IMR-90 (cell line): ENCODE measurements around the gene RAC2. TPM values are rescaled to one million over a fixed set of nuclear protein-coding genes. Genes with fewer than 3 reads are reported as not detected.

ENCODE experiments used
- ATAC-seq: fragments of 200-7000 bp; cut with Tn5 transposase; 2 replicates; pipeline ENCODE4 v1.9.1; 2020; ENCODE audit warnings: low read depth, mild to moderate bottlenecking, moderate library complexity
- BruUV-seq: library from RNA; stranded (reverse); fragments of 400-500 nt; replicated peaks from 2 replicates; lab custom pipeline; 2021; lab: Mats Ljungman, UMichigan
- CTCF ChIA-PET: fragments of 300-600 bp; formaldehyde crosslinking; extraction: SDS; loops from one replicate; lab custom pipeline; 2021; ENCODE audit warnings: antibody characterized with exemption; lab: Yijun Ruan, JAX
- POLR2A ChIA-PET: fragments of 300-600 bp; sonication (Branson Sonifier 250); formaldehyde crosslinking; loops from one replicate; lab custom pipeline; 2022; ENCODE audit warnings: antibody characterized with exemption; ENCODE audit not compliant: unreplicated experiment; lab: Charles Lee
- DNase-seq: peaks from one replicate; pipeline ENCODE4 v3.0.0; 2013
- H2AFZ ChIP-seq: replicated peaks from 2 replicates; pipeline ENCODE3; 2013; ENCODE audit warnings: low read length, mild to moderate bottlenecking; ENCODE audit not compliant: poor library complexity
- H2AK5ac ChIP-seq: 2 replicates; pipeline ENCODE4 v1.6.1; 2013; ENCODE audit warnings: low read depth, low read length, inconsistent platforms
- H2AK9ac ChIP-seq: replicated peaks from 2 replicates; pipeline ENCODE3; 2013; ENCODE audit warnings: mild to moderate bottlenecking, low read depth, low read length, moderate library complexity; ENCODE audit not compliant: poor library complexity
- H2BK120ac ChIP-seq: 2 replicates; pipeline ENCODE4 v1.6.1; 2013; ENCODE audit warnings: low read depth, low read length, inconsistent platforms
- H2BK15ac ChIP-seq: 3 replicates; pipeline ENCODE4 v1.6.1; 2013; ENCODE audit warnings: low read depth, low read length, inconsistent platforms
- H2BK20ac ChIP-seq: 2 replicates; pipeline ENCODE4 v1.6.1; 2013; ENCODE audit warnings: low read depth, mild to moderate bottlenecking, inconsistent platforms, low read length, moderate library complexity
- H2BK5ac ChIP-seq: 2 replicates; pipeline ENCODE4 v1.6.1; 2013; ENCODE audit warnings: mild to moderate bottlenecking, low read depth, low read length, inconsistent platforms; ENCODE audit not compliant: poor library complexity, severe bottlenecking
- H3K14ac ChIP-seq: replicated peaks from 2 replicates; pipeline ENCODE4 v1.6.1; 2013; ENCODE audit warnings: low read depth, low read length, inconsistent platforms
- H3K18ac ChIP-seq: 2 replicates; pipeline ENCODE4 v1.6.1; 2013; ENCODE audit warnings: low read depth, low read length, control low read depth
- H3K23ac ChIP-seq: 2 replicates; pipeline ENCODE4 v1.6.1; 2013; ENCODE audit warnings: low read depth, low read length, inconsistent platforms
- H3K27ac ChIP-seq: 2 replicates; pipeline ENCODE4 v1.5.1; 2013; ENCODE audit warnings: mild to moderate bottlenecking, control low read depth, low read length; ENCODE audit not compliant: insufficient read depth
- H3K27me3 ChIP-seq: 2 replicates; pipeline ENCODE4 v1.6.1; 2013; ENCODE audit warnings: low read length; ENCODE audit not compliant: control insufficient read depth, insufficient read depth
- H3K36me3 ChIP-seq: 2 replicates; pipeline ENCODE4 v1.6.1; 2013; ENCODE audit warnings: low read length, mixed read lengths; ENCODE audit not compliant: control insufficient read depth, insufficient read depth
- H3K4ac ChIP-seq: 2 replicates; pipeline ENCODE4 v1.6.1; 2013; ENCODE audit warnings: low read depth, low read length, inconsistent platforms
- H3K4me1 ChIP-seq: 2 replicates; pipeline ENCODE4 v1.6.1; 2013; ENCODE audit warnings: low read length, mixed read lengths; ENCODE audit not compliant: control insufficient read depth, insufficient read depth
- H3K4me2 ChIP-seq: 2 replicates; pipeline ENCODE4 v1.6.1; 2013; ENCODE audit warnings: low read depth, mild to moderate bottlenecking, control low read depth, low read length, moderate library complexity
- H3K4me3 ChIP-seq: 2 replicates; pipeline ENCODE4 v1.5.1; 2013; ENCODE audit warnings: low read depth, mild to moderate bottlenecking, control low read depth, low read length, moderate library complexity; ENCODE audit not compliant: insufficient read depth
- H3K56ac ChIP-seq: 2 replicates; pipeline ENCODE4 v1.6.1; 2013; ENCODE audit warnings: low read length, inconsistent platforms; ENCODE audit not compliant: insufficient read depth; ENCODE audit errors: extremely low read depth
- H3K79me1 ChIP-seq, 2 experiments: 2 replicates each; pipeline ENCODE4 v1.6.1; 2013; ENCODE audit warnings: low read length in 2 of 2, inconsistent platforms in 1 of 2, low read depth in 1 of 2
- H3K9ac ChIP-seq: 2 replicates; pipeline ENCODE4 v1.6.1; 2013; ENCODE audit warnings: low read depth, low read length, control low read depth
- H3K9me1 ChIP-seq: 2 replicates; pipeline ENCODE4 v1.6.1; 2013; ENCODE audit warnings: low read length, inconsistent platforms; ENCODE audit not compliant: insufficient read depth
- H3K9me3 ChIP-seq: 2 replicates; pipeline ENCODE4 v1.6.1; 2013; ENCODE audit warnings: low read length; ENCODE audit not compliant: control insufficient read depth, insufficient read depth
- H4K20me1 ChIP-seq: 2 replicates; pipeline ENCODE4 v1.6.1; 2013; ENCODE audit warnings: low read length, inconsistent platforms; ENCODE audit not compliant: insufficient read depth
- H4K5ac ChIP-seq: 2 replicates; pipeline ENCODE4 v1.6.1; 2013; ENCODE audit warnings: mild to moderate bottlenecking, low read depth, low read length, control low read depth
- H4K8ac ChIP-seq, 2 experiments: 2 replicates each; pipeline ENCODE4 v1.6.1; 2013; ENCODE audit warnings: low read depth in 2 of 2, low read length in 2 of 2, control low read depth in 1 of 2, inconsistent platforms in 1 of 2
- H4K91ac ChIP-seq: 2 replicates; pipeline ENCODE4 v1.6.1; 2013; ENCODE audit warnings: low read depth, low read length, inconsistent platforms; ENCODE audit not compliant: insufficient read depth
- BHLHE40 ChIP-seq: fragments of 150-350 bp; IDR thresholded peaks from 2 replicates; pipeline ENCODE4 v1.6.1; 2016; ENCODE audit warnings: mild to moderate bottlenecking, low read depth, low read length
- CEBPB ChIP-seq: IDR thresholded peaks from 2 replicates; pipeline ENCODE4 v1.6.1; 2012; ENCODE audit warnings: low read depth, low read length, improper control_type of control experiment
- FOS ChIP-seq: fragments of 150-350 bp; IDR thresholded peaks from 2 replicates; pipeline ENCODE4 v1.6.1; 2016; ENCODE audit warnings: low read depth, low read length
- MAFK ChIP-seq: IDR thresholded peaks from 2 replicates; pipeline ENCODE4 v1.6.1; 2012; ENCODE audit warnings: low read depth, low read length, improper control_type of control experiment
- MAZ ChIP-seq: IDR thresholded peaks from 2 replicates; pipeline ENCODE4 v1.6.1; 2012; ENCODE audit warnings: low read depth, mild to moderate bottlenecking, low read length, improper control_type of control experiment, moderate library complexity, borderline replicate concordance
- MXI1 ChIP-seq: IDR thresholded peaks from 2 replicates; pipeline ENCODE4 v1.6.1; 2012; ENCODE audit warnings: low read depth, mild to moderate bottlenecking, low read length, moderate library complexity, borderline replicate concordance
- NFE2L2 ChIP-seq: fragments of 150-350 bp; IDR thresholded peaks from 2 replicates; pipeline ENCODE4 v1.6.1; 2016; ENCODE audit warnings: low read depth, mild to moderate bottlenecking, low read length
- POLR2A ChIP-seq: IDR thresholded peaks from 2 replicates; pipeline ENCODE4 v1.6.1; 2012; ENCODE audit warnings: mild to moderate bottlenecking, low read depth, low read length
- WGBS, 2 experiments: methylation state at CpG; one replicate each; pipeline versions ENCODE4 v1.1.5 to v1.1.7; 2013; ENCODE audit warnings: missing lambda C conversion rate in 2 of 2; ENCODE audit not compliant: insufficient read length in 1 of 2; ENCODE audit errors: extremely low coverage in 2 of 2; 5-methylcytosine and 5-hydroxymethylcytosine counted together
- dilution Hi-C: fragments of 300-500 bp; cut with HindIII; formaldehyde crosslinking; loops from one replicate; pipeline ENCODE4 v1.14.3; 2018; ENCODE audit warnings: low sequenced_read_pairs; ENCODE audit not compliant: unreplicated experiment
- in situ Hi-C: fragments of 300-500 bp; cut with MboI; formaldehyde crosslinking; loops from 3 replicates; pipeline ENCODE4 v1.14.3; 2019; ENCODE audit warnings: low sequenced_read_pairs, inconsistent platforms, mixed read lengths
- intact Hi-C: fragments of 100-400 bp; cut with micrococcal nuclease; formaldehyde crosslinking; loops from 2 replicates; pipeline ENCODE4 v1.10.0; 2022
- polyA plus RNA-seq, 3 experiments: library from polyadenylated mRNA; depleted of rRNA; stranded (reverse); fragments of >200 nt; gene quantifications; 2 replicates each; pipeline ENCODE4 v1.2.3, GENCODE V29; 2012; ENCODE audit warnings: low replicate concordance in 1 of 3
- total RNA-seq: library from RNA; depleted of rRNA; stranded (reverse); fragments of >200 nt; gene quantifications from 2 replicates; pipeline ENCODE4 v1.2.3, GENCODE V29; 2012
- TF ChIP-seq, protein P1 (sequence below): conservative IDR thresholded peaks from 2 replicates; pipeline ENCODE4 v1.5.1; 2012; ENCODE audit warnings: mild to moderate bottlenecking, low read depth, low read length, improper control_type of control experiment
- TF ChIP-seq, protein P2 (sequence below): fragments of 150-350 bp; IDR thresholded peaks from 2 replicates; pipeline ENCODE4 v1.6.1; 2016; ENCODE audit warnings: low read depth, mild to moderate bottlenecking, low read length, moderate library complexity, borderline replicate concordance
- TF ChIP-seq, protein P3 (sequence below): fragments of 150-350 bp; IDR thresholded peaks from 2 replicates; pipeline ENCODE4 v1.6.1; 2017; ENCODE audit warnings: mild to moderate bottlenecking, antibody characterized with exemption, low read length, low read depth

RAC2 gene
- total and polyA plus RNA-seq, 2 of the 4 experiments (the other 2 are of a cell fraction): 10.0 to 72.3 TPM

DNA sequence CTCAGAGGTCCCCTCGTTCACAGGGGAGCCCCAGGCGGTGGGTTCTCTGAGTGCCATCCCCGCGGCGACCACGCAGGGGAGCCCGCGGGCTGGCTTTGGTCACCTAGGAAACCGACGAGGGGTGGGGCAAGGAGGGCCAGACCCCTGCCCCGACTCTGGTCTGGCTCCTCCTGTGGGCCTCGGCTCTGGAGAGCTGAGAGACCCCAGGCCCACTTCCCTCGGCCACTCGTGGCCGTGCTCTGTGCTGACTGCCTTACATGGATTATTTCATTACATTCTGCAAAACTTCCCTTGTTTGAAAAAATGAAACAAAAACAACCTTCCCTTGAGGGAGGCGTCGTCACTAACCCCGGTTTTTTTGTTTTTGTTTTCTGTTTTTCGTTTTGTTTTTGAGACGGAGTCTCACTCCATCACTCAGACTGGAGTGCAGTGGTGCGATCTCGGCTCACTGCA is 23.1 kb upstream of the RAC2 start (continued):
- TF ChIP-seq, protein P1, sequence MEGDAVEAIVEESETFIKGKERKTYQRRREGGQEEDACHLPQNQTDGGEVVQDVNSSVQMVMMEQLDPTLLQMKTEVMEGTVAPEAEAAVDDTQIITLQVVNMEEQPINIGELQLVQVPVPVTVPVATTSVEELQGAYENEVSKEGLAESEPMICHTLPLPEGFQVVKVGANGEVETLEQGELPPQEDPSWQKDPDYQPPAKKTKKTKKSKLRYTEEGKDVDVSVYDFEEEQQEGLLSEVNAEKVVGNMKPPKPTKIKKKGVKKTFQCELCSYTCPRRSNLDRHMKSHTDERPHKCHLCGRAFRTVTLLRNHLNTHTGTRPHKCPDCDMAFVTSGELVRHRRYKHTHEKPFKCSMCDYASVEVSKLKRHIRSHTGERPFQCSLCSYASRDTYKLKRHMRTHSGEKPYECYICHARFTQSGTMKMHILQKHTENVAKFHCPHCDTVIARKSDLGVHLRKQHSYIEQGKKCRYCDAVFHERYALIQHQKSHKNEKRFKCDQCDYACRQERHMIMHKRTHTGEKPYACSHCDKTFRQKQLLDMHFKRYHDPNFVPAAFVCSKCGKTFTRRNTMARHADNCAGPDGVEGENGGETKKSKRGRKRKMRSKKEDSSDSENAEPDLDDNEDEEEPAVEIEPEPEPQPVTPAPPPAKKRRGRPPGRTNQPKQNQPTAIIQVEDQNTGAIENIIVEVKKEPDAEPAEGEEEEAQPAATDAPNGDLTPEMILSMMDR: peak; percentile 72

DNA sequence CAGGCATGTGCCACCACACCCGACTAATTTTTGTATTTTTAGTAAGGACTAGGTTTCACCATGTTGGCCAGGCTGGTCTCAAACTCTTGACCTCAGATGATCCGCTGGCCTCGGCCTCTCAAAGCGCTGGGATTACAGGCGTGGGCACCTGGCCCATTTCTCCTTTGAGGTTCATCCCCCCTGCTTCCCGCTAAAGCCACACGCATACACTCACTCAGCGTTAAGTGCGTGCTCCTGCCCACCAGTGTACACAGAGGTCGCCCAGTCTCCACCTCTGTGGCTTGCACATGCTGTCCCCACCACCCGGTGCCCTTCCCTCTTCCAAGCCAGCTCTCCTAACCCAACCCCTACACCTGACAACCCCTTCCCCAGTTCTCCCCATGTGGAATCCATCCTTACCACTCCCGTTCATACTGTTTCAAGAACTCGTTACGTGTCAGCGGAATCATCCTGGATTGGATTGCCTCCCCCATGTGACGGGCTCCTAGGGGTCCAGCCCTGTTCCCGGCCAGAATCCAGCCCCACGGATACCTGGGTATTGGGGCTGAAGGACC is 22.6 kb upstream of the RAC2 start:
- ATAC-seq (peak; percentile 25), DNase-seq (no peak)
- Histone ChIP-seq H3K4me1 (peaks cover 5% of the 10 kb centered on the region), H2AK9ac (peak overlapping the region; percentile 62), H2AK5ac (peak overlapping the region; percentile 83), H3K9me1 (no peaks in the 10 kb centered on the region), H2BK120ac (peak overlapping the region; percentile 92), H3K4ac (peak overlapping the region; percentile 82), H4K5ac (peak overlapping the region; percentile 66; the same call in 1 of the 2 replicates), H3K36me3 (no peaks in the 10 kb centered on the region), H4K20me1 (no peaks in the 10 kb centered on the region), H3K27ac (no peak overlapping the region; the same call in 1 of the 2 replicates), H3K79me1 (no peaks in the 10 kb centered on the region), H3K4me3 (no peak overlapping the region), H2BK15ac (peak overlapping the region; percentile 62; the same call in 2 of the 3 replicates), H3K18ac (no peak overlapping the region; the same call in 1 of the 2 replicates), H3K9ac (peak overlapping the region; percentile 43; the same call in 1 of the 2 replicates), H3K9me3 (peaks cover 13% of the 10 kb centered on the region), H4K91ac (peak overlapping the region; percentile 48), H2BK5ac (no peak overlapping the region), H3K4me2 (peak overlapping the region; percentile 61; the same call in 1 of the 2 replicates), H2AFZ (peak overlapping the region; percentile 92), H3K14ac (no peak overlapping the region; the same call in 1 of the 2 replicates), H3K27me3 (peaks cover 5% of the 10 kb centered on the region), H3K23ac (0 out of 2 replicates have a peak overlapping the region, but pooled peaks have one; percentile 33), H4K8ac (peak overlapping the region; percentile 69 to 82; a peak in 2 of 4 replicates), H3K56ac (no peak overlapping the region), H2BK20ac (peak overlapping the region; percentile 91)
- in situ Hi-C loops (no loop called here), intact Hi-C loops (loop anchor here (2.0 kb wide), 1 partner anchor 190 kb away; no protein-coding TSS in a partner anchor), dilution Hi-C loops (no loop called here)
- WGBS, 2 experiments: 43% methylated on average over 5 of the region's 18 CpGs; no CpG with 5 or more reads in 1 of the 2 experiments
- POLR2A ChIA-PET: no interaction called here
- BruUV-seq: no TSS peak
- CTCF ChIA-PET: no interaction called here
- TF ChIP-seq NFE2L2 (no peak), CEBPB (no peak), FOS (no peak), MAZ (no peak), POLR2A (no peak), MXI1 (no peak), BHLHE40 (no peak), MAFK (no peak)
- TF ChIP-seq, protein P2, sequence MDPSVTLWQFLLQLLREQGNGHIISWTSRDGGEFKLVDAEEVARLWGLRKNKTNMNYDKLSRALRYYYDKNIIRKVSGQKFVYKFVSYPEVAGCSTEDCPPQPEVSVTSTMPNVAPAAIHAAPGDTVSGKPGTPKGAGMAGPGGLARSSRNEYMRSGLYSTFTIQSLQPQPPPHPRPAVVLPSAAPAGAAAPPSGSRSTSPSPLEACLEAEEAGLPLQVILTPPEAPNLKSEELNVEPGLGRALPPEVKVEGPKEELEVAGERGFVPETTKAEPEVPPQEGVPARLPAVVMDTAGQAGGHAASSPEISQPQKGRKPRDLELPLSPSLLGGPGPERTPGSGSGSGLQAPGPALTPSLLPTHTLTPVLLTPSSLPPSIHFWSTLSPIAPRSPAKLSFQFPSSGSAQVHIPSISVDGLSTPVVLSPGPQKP: no peak
- TF ChIP-seq, protein P3, sequence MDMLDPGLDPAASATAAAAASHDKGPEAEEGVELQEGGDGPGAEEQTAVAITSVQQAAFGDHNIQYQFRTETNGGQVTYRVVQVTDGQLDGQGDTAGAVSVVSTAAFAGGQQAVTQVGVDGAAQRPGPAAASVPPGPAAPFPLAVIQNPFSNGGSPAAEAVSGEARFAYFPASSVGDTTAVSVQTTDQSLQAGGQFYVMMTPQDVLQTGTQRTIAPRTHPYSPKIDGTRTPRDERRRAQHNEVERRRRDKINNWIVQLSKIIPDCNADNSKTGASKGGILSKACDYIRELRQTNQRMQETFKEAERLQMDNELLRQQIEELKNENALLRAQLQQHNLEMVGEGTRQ: no peak
